ENCODE data around the gene ROR1.

GRCh38 chr1:63871463-63871862 is 97.6 kb downstream of the ROR1 start:
- TF ChIP-seq CTCF (IDR thresholded peaks at IDR 0.05) (no peak), FOXJ3 (CRISPR knock-in tag; IDR thresholded peaks at IDR 0.05; ENCODE audit: borderline replicate concordance) (no peak), E2F5 (CRISPR knock-in tag; IDR thresholded peaks at IDR 0.05) (no peak), TP53 (CRISPR knock-in tag; IDR thresholded peaks at IDR 0.05) (no peak), ETV6 (CRISPR knock-in tag; IDR thresholded peaks at IDR 0.05) (no peak), KAT7 (CRISPR knock-in tag; IDR thresholded peaks at IDR 0.05; ENCODE audit: borderline replicate concordance) (no peak), FOXK1 (CRISPR knock-in tag; IDR thresholded peaks at IDR 0.05) (no peak), CREM (CRISPR knock-in tag; IDR thresholded peaks at IDR 0.05) (no peak), ZNF671 (CRISPR knock-in tag; IDR thresholded peaks at IDR 0.05) (no peak), E2F4 (CRISPR knock-in tag; IDR thresholded peaks at IDR 0.05; ENCODE audit: borderline replicate concordance, low read depth) (no peak), ESRRA (CRISPR knock-in tag; IDR thresholded peaks at IDR 0.05; ENCODE audit: borderline replicate concordance) (no peak)
